KMS-11 (cell line): ENCODE results near the gene BLOC1S3.

Experiments used
- H2AFZ ChIP-seq: fragments of 200-600 bp; sonication (generic); 2 replicates; pipeline ENCODE4 v1.6.1; 2016; ENCODE audit warnings: antibody characterized with exemption, mixed run types, low read depth
- H3K27ac ChIP-seq: fragments of 200-600 bp; sonication (generic); 2 replicates; pipeline ENCODE4 v1.6.1; 2016; ENCODE audit warnings: mild to moderate bottlenecking, mixed run types
- H3K27me3 ChIP-seq: fragments of 200-600 bp; sonication (generic); 2 replicates; pipeline ENCODE4 v1.6.1; 2017; ENCODE audit warnings: mild to moderate bottlenecking, low read depth, mixed run types, moderate library complexity; ENCODE audit not compliant: insufficient read depth
- H3K36me3 ChIP-seq: fragments of 200-600 bp; sonication (generic); 2 replicates; pipeline ENCODE4 v1.6.1; 2017; ENCODE audit warnings: mild to moderate bottlenecking, mixed run types; ENCODE audit not compliant: insufficient read depth
- H3K4me1 ChIP-seq: fragments of 200-600 bp; sonication (generic); 2 replicates; pipeline ENCODE4 v1.6.1; 2016; ENCODE audit warnings: mild to moderate bottlenecking, low read depth, mixed run types; ENCODE audit not compliant: poor library complexity, severe bottlenecking
- H3K4me2 ChIP-seq: fragments of 200-600 bp; sonication (generic); 2 replicates; pipeline ENCODE4 v1.7.0; 2016; ENCODE audit warnings: mild to moderate bottlenecking, mixed run types
- H3K4me3 ChIP-seq: fragments of 200-600 bp; sonication (generic); IDR thresholded peaks from 2 replicates; pipeline ENCODE4 v1.6.1; 2017; ENCODE audit warnings: low read depth, low read length, mixed read lengths; ENCODE audit not compliant: insufficient read depth
- H3K79me2 ChIP-seq: fragments of 200-600 bp; sonication (generic); 2 replicates; pipeline ENCODE4 v1.6.1; 2016; ENCODE audit warnings: low read depth, mixed run types; ENCODE audit not compliant: insufficient read depth
- H3K9ac ChIP-seq: fragments of 200-600 bp; sonication (generic); 2 replicates; pipeline ENCODE4 v1.6.1; 2016; ENCODE audit warnings: mild to moderate bottlenecking, mixed run types
- H4K20me1 ChIP-seq: fragments of 200-600 bp; sonication (generic); 2 replicates; pipeline ENCODE4 v1.6.1; 2016; ENCODE audit warnings: mild to moderate bottlenecking, mixed run types; ENCODE audit not compliant: insufficient read depth
- CTCF ChIP-seq: fragments of 200-600 bp; sonication (generic); conservative IDR thresholded peaks from 2 replicates; pipeline ENCODE4 v1.6.1; 2017; ENCODE audit warnings: low read depth, mild to moderate bottlenecking, antibody characterized with exemption, low read length, moderate library complexity, mixed read lengths

BLOC1S3 gene

GRCh38 chr19:45179892-45180370 lies 1.3 kb downstream of the BLOC1S3 start:
- Histone ChIP-seq H3K36me3 (no peaks in the 10 kb centered on the region), H3K4me2 (peak overlapping the region; percentile 75), H3K4me1 (peaks cover 24% of the 10 kb centered on the region), H3K9ac (peak overlapping the region; percentile 63; the same call in 1 of the 2 replicates), H3K27me3 (no peaks in the 10 kb centered on the region), H4K20me1 (no peaks in the 10 kb centered on the region), H2AFZ (peak overlapping the region; percentile 66; the same call in 1 of the 2 replicates), H3K4me3 (no peak overlapping the region), H3K79me2 (peaks cover 43% of the 10 kb centered on the region; the same call in 1 of the 2 replicates), H3K27ac (peak overlapping the region; percentile 69)
- no peak for TF ChIP-seq CTCF

- H3K27ac ChIP-seq, result no peak overlapping the region
- no peaks in the 10 kb centered on the region for H3K36me3 ChIP-seq
- no peaks in the 10 kb centered on the region for H4K20me1 ChIP-seq
- peaks cover 43% of the 10 kb centered on the region; the same call in 1 of the 2 replicates for H3K79me2 ChIP-seq
- no peak overlapping the region for H3K9ac ChIP-seq
- H2AFZ ChIP-seq, result no peak overlapping the region
- H3K27me3 ChIP-seq, result no peaks in the 10 kb centered on the region
- peak overlapping the region; percentile 75; the same call in 1 of the 2 replicates for H3K4me2 ChIP-seq
- TF ChIP-seq CTCF, result no peak
- H3K4me3 ChIP-seq, result no peak overlapping the region
- peaks cover 24% of the 10 kb centered on the region for H3K4me1 ChIP-seq
Observed at GRCh38 chr19:45180936-45181335, 2.4 kb downstream of the BLOC1S3 start.

- H3K27me3 ChIP-seq, result no peaks in the 10 kb centered on the region
- no peak overlapping the region for H3K4me2 ChIP-seq
- no peaks in the 10 kb centered on the region for H3K36me3 ChIP-seq
- peaks cover 16% of the 10 kb centered on the region for H3K4me1 ChIP-seq
- H3K79me2 ChIP-seq, result peaks cover 27% of the 10 kb centered on the region; the same call in 1 of the 2 replicates
- H4K20me1 ChIP-seq, result no peaks in the 10 kb centered on the region
- H2AFZ ChIP-seq, result no peak overlapping the region
- H3K4me3 ChIP-seq, result no peak overlapping the region
- no peak for TF ChIP-seq CTCF
- H3K9ac ChIP-seq, result no peak overlapping the region
- no peak overlapping the region for H3K27ac ChIP-seq
Observed at GRCh38 chr19:45182758-45183157, 4.2 kb downstream of the BLOC1S3 start.

- no peaks in the 10 kb centered on the region for H3K36me3 ChIP-seq
- no peak overlapping the region for H3K27ac ChIP-seq
- peaks cover 27% of the 10 kb centered on the region; the same call in 1 of the 2 replicates for H3K79me2 ChIP-seq
- no peak overlapping the region for H3K4me3 ChIP-seq
- no peaks in the 10 kb centered on the region for H3K27me3 ChIP-seq
- no peak overlapping the region for H2AFZ ChIP-seq
- no peak overlapping the region for H3K9ac ChIP-seq
- peaks cover 16% of the 10 kb centered on the region for H3K4me1 ChIP-seq
- H4K20me1 ChIP-seq, result no peaks in the 10 kb centered on the region
- H3K4me2 ChIP-seq, result no peak overlapping the region
- no peak for TF ChIP-seq CTCF
Observed at GRCh38 chr19:45184115-45184514, 5.5 kb downstream of the BLOC1S3 start.
